Measurements from ENCODE around the gene GOLT1A.

GRCh38 chr1:204177133-204177532, 36.7 kb downstream of the GOLT1A start:
- TF ChIP-seq POLR2AphosphoS5 (IDR thresholded peaks at IDR 0.05; ENCODE audit: low read depth, low read length): no peak
- TF ChIP-seq TAF1 (IDR thresholded peaks at IDR 0.05; ENCODE audit: borderline replicate concordance, insufficient read depth, low read length): no peak
- TF ChIP-seq FOXP2 (optimal IDR thresholded peaks at IDR 0.05; ENCODE audit: borderline replicate concordance, extremely low read depth, extremely low read length, insufficient read depth): no peak
- TF ChIP-seq SIN3A (IDR thresholded peaks at IDR 0.05; ENCODE audit: borderline replicate concordance, insufficient read depth, low read length): no peak
- no peak for TF ChIP-seq REST (IDR thresholded peaks at IDR 0.05; ENCODE audit: insufficient read depth in 1 of 2, low read depth in 2 of 2, low read length in 2 of 2)

Measured in PFSK-1 (cell line).